ENCODE measurements around the gene STIM1.
A peak's percentile ranks its signal among the peaks of the same experiment; 100 is the strongest.

The STIM1 gene

DNA sequence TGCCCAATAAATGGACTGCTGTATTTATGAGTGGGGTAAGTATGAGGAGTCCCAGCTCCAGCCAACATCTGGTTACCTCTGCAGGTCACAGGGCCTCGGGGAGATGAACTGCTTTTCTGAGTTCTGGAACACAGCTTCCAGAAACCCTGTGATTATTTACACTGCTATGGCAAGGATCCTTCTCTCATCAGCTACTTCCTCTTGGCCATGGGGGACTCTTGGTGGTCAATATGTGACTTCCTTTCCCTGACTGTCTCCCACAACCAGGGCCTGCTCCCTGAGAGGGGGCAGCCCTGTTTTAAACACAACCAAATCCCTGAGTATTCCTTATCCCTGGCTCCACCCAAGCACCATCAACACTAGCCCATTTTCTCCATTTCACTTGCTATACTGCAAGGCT is 24.7 kb upstream of the STIM1 start:
- DNase-seq (ENCODE audit: low spot score): no peak

DNA sequence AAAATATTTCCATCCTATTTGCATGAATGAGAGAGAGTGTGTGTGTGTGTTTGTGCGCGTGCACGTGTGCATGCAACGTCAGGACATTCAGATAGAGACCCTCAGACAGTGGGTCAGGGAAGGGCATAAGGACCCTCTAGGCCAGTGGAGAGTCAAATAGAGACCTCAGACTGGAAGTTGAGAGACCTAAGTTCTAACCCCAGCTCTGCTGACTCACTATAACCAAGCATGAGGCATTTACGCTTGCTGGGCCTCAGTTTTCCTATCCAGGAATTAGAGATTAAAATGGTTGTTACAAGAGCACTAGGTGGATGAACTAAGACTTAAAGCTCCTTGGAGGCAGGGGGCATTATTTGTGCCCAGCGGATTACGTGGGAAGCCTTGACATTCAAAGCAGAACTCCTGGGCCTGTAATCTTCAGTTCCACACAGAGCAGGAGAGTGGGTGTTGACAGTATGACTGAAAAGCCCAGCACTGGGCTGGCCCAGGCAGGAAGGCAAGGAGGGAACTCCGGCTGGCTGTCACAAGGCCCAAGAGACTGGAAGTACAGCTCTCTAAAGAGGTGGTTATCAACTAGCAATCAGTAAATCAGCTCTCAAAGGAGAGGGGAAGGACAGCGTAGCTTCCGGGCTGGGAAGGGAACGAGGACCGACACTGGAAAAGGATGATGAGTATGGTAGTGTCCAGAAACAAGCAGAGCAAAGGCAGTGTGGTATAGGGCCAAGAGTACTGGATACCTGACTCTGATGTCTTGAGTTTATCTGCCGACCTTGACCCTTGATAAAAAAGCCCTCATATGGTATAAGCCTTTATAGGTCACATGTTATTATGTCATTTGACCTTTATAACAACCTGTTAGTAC is 23.9 kb upstream of the STIM1 start:
- DNase-seq (ENCODE audit: low spot score): no peak

DNA sequence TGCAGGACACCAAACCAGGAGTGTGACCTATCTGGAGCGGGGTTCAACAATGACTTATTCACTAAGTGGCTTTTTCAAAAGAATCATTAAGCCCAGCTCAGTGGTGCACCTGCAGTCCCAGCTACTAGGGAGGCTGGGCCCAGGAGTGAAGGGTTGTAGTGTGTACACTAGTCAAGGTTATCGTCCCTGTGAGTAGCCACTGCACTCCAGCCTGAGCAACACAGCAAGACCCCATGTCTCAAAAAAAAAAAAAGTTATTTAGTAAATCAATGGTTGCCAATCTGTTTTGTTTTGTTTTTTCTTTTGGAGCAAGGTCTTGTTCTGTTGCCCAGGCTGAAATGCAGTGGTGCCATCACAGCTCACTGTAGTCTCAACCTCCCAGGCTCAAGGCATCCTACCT is 22.6 kb upstream of the STIM1 start:
- DNase-seq (ENCODE audit: low spot score): no peak

DNA sequence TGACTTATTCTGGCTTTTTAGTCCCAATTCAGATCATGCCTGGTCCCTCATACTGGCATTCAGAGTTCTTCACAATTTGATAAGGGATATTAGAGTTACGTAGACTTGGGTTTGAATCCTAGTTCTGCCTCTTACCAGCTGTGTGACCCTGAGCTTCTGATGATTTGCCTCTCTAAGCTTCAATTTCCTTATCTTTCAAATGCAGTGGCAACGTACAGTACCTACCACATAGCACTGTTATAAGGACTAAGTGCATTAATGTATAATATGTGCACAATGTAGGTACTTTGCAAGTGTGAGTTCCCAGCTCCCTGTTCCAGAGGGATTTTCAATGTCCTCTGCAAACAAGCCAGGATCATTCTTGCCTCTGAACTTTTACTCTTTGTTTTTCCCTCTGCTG is 22.0 kb upstream of the STIM1 start:
- DNase-seq (ENCODE audit: low spot score): no peak

DNA sequence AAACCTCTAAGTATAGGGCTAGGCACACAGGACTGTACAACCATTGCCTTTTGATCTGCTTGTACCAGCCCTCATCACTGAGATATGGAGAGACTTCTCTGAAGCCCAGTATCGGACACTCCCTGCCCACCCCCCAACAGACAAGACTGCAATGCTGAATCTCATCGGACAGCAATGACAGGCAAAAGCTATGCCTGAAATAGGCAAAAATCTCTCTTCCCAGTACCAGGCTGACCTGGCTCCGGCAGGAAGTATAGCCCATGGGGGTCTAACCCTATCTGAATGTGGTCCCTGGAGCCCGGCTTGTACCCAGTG is 21.2 kb upstream of the STIM1 start:
- no peak for DNase-seq (ENCODE audit: low spot score)

DNA sequence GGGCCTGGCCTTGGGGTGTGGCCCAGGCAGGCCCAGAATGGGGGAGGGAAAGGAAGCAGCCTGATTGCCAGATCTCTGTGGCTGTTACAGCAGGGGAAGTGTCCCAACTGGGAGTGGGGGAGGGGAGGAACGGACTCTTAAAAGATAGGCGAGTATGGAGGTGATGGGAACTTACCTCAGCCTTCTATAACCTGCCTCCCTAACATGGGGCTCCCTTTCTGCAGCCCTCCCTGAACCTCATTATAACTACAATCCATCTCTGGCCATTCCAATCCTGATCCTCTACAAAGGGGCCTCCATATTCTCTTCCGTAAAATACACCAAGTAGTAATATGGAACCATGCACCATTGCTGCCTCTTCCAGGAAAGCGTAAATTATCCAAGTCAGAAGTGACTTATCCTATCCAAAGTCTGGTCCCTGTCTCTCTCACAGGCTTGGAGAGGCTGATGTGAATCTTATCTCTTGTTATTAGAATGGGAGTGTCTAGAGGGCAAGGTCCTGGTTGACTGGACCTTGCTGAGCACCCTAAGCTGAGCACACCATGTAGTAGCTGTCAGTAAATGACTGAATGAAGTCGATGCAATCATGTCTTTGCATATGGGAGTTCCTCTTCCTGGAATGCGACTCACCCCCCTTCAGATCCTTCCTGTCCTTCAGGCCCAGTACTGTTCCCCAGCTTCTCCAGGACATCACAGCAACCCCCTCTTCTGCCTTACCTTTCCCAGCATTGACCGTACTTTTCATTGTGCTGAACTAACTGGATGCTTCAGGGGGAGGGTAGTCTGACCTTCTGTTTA is 20.6 kb upstream of the STIM1 start:
- peak; percentile 62 for DNase-seq (ENCODE audit: low spot score)

DNA sequence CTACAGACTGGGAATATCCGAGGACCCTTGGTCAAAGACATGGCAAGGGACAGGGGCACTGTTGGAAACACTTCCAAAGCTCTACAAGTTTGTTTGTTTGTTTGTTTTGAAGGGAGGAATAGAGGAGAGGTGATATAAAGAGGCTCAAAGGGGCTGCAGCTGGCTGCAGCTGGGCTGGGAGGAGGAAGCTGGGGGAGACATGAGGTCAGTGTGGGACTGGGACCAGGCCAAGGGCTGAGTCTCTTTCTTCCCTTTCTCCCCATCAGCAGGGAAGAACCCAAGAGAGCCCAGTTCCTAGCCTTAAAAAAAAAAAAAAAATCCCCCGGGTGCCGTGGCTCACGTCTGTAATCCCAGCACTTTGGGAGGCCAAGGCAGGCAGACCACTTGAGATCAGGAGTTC is 19.7 kb upstream of the STIM1 start:
- no peak for DNase-seq (ENCODE audit: low spot score)

DNA sequence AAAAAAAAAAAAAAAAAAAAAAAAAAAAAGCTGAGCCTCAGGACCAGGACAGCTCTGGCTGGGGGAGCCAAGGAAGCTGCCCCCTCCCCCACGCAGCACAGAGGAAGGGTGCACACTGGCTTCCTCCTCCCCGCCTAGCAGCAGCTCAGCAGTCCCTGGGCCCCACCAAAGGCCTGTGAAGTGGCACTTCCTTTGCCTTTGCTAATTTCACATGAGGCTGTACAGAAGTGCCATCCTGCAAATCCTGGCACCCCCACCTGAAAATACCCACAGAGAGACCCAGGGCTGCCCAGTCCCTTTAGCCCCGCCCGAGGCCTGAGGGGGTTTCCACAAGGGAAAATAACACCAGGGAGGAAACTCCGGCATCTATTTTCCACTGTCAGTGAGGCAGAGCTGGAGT is 18.6 kb upstream of the STIM1 start:
- no peak for DNase-seq (ENCODE audit: low spot score)

DNA sequence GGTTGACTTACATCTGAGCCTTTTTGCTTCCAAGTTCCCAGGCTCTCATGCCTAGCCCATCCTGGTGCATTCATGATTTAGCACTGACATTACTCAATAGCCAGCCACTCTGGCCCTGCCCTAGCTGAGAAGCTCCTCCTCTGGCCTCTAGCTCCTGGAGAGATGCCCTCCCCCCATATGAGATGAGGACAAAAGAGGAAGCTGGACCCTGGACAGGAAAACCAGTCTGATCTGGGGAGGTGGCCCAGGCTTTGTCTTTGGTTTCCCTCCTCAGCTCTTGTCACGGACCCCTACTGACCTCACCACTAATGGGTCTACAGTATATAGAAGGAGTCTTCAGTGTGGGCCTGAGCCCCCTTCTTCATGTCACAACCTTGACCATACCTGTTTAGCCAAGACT is 17.7 kb upstream of the STIM1 start:
- DNase-seq (ENCODE audit: low spot score): peak; percentile 55

DNA sequence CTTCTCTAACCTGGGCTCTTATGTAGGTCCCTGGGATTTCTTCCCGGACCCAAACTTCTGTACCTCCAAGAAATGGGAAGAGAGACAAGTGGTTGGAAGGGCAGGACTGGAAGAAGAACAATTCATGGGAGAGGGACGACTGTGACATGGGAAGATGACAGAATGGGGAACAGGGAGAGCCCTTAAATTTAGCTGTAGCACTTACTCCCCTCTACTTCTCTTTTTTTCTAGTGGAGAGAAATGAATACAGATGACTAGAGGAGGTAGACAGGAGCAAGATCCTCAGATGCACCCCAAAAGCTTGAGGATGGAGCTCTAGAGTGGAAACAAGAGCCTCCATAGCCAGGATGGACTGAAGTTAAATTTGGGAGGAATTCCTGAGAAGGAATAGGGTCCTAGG is 17.0 kb upstream of the STIM1 start:
- DNase-seq (ENCODE audit: low spot score): no peak

DNA sequence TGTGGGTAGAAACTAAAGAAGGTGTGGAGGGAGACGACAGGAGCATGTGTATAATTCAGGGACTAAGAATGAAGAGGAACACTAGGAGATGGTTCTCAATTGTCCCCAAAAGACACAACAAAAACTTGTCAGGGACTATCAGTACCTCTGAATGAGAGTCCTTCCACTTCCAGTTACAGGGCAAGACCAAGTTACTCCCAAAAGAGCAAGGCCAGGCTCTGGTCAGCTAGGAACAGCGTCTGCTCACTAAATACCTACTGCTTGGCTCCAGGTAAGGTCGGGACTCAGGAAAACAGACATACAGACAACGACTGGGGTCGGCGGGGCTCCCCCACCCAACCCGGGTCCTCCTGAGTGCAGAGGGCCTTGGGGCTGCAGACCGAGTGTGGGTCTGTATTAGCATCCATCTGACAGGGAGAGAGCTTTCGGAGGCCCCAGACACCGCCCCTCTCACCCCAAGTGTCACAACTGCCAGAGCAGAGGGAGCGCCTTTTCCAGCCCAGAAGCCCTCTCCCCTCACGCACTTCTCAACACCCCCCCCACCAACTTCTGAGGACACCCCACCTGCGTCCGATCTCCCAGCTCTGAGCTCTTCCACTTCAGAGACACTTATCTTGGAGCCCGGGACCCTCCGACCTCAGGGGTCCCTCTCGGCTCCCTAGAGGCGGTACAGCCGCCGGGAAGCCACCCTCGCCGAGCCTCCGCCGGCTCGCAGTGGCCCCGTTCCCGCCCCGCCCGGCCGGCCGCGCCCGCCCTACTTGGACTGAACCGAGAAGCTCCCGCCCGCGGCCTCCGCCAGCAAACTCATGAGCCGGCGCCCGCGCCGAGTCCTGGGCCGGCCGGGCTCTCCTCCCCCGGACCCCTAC is 15.2 kb upstream of the STIM1 start:
- no peak for DNase-seq (ENCODE audit: low spot score)

DNA sequence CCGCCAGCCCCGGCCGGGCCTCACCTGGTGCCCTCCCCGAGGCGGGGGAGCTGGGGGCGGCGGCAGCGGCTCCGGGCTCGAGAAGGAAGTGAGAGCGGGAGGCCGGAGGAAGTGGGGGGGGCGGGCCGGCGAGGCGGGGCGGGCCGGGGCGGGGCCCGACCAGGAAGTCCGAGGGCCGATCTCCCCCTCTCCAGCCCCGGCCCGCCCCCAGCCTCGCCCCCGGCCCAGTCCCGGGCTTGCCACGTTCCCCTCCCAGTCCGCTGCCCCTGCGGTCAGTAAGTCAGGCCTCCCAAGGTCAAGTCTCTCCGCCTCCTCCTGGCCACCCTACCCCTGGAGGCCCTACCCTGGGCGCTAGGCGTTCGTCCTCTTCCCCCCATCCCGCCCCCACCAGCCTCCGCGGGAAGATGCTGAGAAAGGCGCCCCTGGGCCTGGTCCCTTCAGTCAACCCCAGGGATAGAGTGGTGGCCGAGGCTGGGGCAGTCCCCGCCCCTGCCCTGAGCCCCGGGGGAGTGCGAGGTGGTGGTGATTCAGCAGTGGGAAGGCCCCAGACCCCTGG is 14.5 kb upstream of the STIM1 start, which contains the start of gene RHOG:
Gene RHOG (minus strand): TSS at position 90 of the 556 bp plus-strand sequence. CDS start 12,821 bp downstream, outside the sequence.
- peak; percentile 89 for DNase-seq (ENCODE audit: low spot score)

DNA sequence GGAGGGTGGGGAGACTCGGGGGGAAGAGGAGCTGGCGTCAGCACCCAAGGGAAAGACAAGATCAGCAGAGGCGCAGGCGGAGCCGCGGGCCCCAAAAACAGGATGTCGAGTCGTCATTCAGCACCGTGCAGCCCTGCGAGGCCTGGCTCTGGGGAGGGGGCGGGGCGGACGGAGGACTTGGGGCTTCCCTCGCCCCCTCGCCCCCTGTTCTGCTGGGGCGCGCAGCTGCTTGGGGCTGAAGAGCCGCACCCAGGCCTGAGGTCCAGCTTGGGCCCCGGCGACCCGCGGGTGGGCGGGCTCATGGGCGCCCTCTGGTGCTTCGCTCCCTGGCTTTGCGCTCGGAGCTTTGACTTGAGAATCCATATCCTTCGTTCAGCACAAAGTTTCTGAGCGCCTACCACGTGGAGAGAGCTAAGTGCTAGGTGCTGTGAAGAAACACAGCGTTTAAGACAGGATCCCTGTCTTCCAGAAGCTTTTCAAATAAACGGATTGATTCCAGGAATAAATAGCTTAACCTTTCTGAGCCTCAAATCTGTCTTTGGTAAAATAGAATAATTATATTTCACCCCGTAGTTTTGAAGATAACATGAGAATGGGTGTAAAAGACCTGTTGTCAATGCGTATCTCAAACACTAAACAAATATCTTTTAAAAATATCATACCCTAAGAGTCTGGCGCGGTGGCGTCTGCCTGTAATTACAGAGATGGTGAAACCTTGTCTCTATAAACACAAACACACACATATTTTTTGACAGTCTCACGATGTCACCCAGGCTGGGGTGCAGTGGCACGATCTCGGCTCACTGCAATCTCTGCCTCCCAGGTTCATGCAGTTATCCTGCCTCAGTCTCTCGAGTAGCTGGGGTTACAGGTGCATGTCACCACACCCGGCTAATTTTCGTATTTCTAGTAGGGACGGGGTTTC is 13.8 kb upstream of the STIM1 start:
- peak; percentile 88 for DNase-seq (ENCODE audit: low spot score)

DNA sequence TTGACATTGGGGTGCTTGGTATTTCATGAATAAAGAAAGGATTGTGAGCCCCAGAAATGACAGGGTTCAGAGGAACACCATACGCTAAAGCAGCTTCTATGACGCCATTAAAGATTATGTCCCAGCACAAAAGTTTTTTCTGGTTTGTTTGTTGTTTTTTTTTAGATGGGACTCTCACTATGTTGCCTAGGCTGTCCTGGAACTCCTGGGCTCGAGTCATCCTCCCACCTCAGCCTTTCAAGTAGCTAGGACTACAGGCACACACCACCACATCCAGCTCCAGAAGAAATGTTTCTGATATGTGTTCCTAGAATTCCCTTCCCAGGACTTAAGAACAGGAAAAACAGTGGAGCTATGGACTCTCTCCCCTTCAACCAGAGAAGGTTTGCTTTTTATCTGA is 12.1 kb upstream of the STIM1 start:
- DNase-seq (ENCODE audit: low spot score): no peak

DNA sequence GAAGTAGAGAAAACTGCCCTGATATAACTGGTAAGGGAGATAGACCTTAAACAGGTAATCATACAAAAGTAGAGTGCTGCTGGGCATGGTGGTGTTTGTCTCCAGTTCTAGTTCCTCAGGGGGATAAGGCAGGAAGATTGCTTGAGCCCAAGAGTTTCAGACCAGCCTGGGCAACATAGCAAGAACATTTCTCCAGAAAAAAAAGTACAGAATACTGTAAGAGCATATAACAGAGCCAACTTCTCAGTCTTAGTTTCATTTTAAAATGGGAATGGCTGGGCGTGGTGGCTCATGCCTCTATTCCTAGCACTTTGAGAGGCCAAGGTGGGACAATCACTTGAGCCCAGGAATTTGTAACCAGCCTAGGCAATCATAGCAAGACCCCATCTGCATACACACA is 10.2 kb upstream of the STIM1 start:
- no peak for DNase-seq (ENCODE audit: low spot score)

DNA sequence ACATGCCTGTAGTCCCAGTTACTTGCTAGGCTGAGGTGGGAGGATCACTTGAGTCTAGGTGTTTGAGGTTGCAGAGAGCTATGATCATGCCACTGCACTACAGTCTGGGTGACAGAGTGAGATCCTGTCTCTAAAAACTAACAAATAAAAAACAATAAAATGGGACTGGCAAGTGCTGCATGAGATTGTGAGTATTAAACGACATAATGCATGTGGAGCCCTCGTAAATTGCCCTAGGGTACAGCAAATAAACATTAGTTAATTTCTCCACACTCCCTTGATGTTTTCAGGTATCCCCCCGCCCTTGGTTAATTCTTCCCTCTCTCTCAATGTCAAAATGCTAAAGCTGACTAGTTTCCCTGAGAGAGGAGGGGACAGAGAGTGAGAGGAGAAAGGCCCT is 9.8 kb upstream of the STIM1 start:
- no peak for DNase-seq (ENCODE audit: low spot score)

DNA sequence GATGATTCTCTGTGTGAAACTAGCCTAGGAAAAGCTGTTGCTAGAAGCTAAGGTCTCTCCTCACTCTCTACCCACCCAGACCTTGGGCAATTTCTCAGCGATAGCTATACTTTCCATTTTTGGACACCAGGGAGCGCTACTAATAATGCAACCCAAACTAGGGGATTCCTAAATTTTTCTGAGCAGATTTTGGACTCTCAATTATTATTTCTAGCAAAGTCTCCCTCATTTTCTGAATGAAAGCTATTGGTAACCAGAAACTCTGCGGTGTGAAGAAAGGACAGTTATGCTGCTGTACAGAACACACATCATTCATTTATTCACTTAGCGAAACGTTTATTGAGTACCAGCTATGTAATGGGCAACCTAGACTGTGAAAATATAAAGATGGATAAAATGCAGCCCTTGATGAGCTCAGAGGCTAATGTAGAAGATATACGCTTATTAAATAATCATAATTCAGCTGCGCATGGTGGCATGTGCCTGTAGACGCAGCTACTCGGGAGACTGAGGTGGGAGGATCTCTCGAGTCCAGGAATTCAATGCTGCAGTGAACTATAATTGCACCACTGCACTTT is 6.1 kb upstream of the STIM1 start:
- peak; percentile 46 for DNase-seq (ENCODE audit: low spot score)

DNA sequence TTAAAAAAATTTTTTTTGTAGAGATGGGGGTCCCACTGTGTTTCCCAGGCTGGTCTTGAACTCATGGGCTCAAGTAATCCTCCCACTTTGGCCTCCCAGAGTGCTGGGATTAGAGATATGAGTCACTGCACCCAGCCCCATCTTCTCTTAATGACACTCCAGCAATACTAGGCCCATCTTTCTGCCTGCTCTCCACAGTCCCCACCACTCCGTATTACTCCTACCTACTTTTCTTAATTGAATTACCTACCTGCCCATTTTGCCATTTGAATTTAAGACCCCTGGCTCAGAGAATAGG is 2.0 kb upstream of the STIM1 start:
- DNase-seq (ENCODE audit: low spot score): no peak

DNA sequence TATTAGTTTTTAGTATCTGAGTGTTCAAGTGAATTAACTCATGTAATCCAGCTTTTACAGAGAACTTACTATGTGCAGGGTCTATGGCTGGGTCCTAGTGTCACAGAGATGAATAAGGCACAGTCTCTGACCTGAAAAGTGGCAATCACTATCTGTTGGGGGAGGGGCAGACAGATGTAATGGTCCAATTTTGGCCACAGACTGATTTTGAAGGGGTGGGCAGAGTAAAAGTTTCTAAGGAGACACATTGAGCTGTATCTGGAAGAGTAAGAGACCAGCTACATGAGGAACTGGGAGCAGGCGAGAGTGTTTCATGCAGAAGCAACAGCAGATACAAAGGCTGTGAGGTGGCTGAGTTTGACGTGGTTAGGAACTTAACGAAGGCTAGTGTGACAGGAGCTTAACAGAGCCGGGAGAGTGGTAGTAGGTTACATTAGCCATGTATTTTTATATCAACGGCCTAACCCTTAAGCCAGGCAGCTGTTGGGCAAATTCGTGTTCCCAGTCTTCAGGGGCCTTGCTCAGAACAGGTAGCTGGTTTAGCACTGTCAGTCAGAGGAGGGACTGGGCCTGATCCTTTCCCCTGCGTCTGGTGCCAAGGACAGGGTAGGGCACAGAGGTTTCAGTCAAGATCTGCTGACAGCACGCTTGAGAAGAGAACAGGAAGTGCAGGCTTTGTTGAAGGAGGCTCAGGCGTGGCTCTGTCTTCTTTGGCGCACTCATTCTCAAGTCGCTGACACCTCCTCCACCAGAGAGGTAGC is 1.4 kb upstream of the STIM1 start:
- DNase-seq (ENCODE audit: low spot score): no peak

DNA sequence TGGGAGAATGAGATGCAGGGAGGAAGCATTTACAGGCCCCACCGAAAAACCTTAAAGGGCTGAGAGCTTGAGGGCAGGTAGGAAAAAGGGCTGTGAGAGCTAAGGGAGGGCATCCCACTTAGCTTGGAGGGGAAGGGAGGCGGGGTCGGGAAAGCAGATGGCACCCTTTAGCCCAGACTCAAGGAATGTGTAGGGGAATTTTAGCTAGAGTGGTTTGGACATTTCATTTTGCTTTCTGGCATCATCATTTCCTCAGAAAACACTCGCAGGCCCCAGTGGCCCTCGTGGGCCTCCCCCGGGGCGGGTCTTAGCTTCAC is 846 bp upstream of the STIM1 start:
- no peak for DNase-seq (ENCODE audit: low spot score)
